Endothelial cell of umbilical vein (primary cell): ENCODE results near the gene SLC25A48. TPM values are rescaled to one million over a fixed set of nuclear protein-coding genes. Genes with fewer than 3 reads are reported as not detected.

Experiments
- BruUV-seq: library from RNA; stranded (reverse); fragments of 400-500 nt; replicated peaks from 2 replicates; lab custom pipeline; 2021; lab: Mats Ljungman, UMichigan
- CTCF ChIA-PET: fragments of 300-600, 350-600 bp; sonication (Branson Sonifier 250); formaldehyde crosslinking; loops from one replicate; lab custom pipeline; 2021; ENCODE audit warnings: antibody characterized with exemption, inconsistent platforms; lab: Charles Lee
- POLR2A ChIA-PET: fragments of 300-600, 350-600 bp; sonication (Branson Sonifier 250); formaldehyde crosslinking; loops from one replicate; lab custom pipeline; 2021; ENCODE audit warnings: antibody characterized with exemption, inconsistent platforms; lab: Charles Lee
- DNase-seq: peaks from one replicate; pipeline ENCODE4 v3.0.0-alpha.2; 2011; ENCODE audit warnings: low read depth, low spot score
- FAIRE-seq: peaks from 2 replicates; lab custom pipeline; 2011; peaks lifted over from hg19 to GRCh38; lab: Jason Lieb, UNC
- H2AFZ ChIP-seq: 2 replicates; pipeline ENCODE4 v1.6.0; 2012; ENCODE audit warnings: low read depth, low read length, control low read depth, inconsistent platforms
- H3K27ac ChIP-seq: 2 replicates; pipeline ENCODE4 v1.5.1; 2011; ENCODE audit warnings: low read depth, mild to moderate bottlenecking, control low read depth, low read length, moderate library complexity; ENCODE audit not compliant: insufficient read depth
- H3K27me3 ChIP-seq, 2 experiments: 2 replicates each; pipeline versions ENCODE4 v1.6.0 to v1.6.1; 2011; ENCODE audit warnings: low read length in 2 of 2, mixed read lengths in 1 of 2; ENCODE audit not compliant: control insufficient read depth in 2 of 2, insufficient read depth in 2 of 2
- H3K36me3 ChIP-seq, 2 experiments: 2 replicates in 1 of 2; 3 replicates in 1 of 2; pipeline ENCODE4 v1.5.1; 2011; ENCODE audit warnings: low read length in 2 of 2, mild to moderate bottlenecking in 1 of 2, moderate library complexity in 1 of 2; ENCODE audit not compliant: control insufficient read depth in 2 of 2, insufficient read depth in 2 of 2; ENCODE audit errors: extremely low read depth in 1 of 2
- H3K4me1 ChIP-seq: 3 replicates; pipeline ENCODE4 v1.5.1; 2011; ENCODE audit warnings: mild to moderate bottlenecking, low read length; ENCODE audit not compliant: control insufficient read depth, insufficient read depth; ENCODE audit errors: extremely low read depth
- H3K4me2 ChIP-seq: 2 replicates; pipeline ENCODE4 v1.6.1; 2011; ENCODE audit warnings: low read length, control low read depth, mixed read lengths; ENCODE audit not compliant: insufficient read depth
- H3K4me3 ChIP-seq, 3 experiments: fragments of 200-600 bp in 1 of 3; sonication (generic), shearing (Covaris generic) in 1 of 3; replicated peaks in 1 of 3; 2 replicates each; pipeline ENCODE4 v1.5.1; 2011 to 2016; ENCODE audit warnings: control low read depth in 3 of 3, low read length in 3 of 3, mild to moderate bottlenecking in 2 of 3, inconsistent platforms in 1 of 3, low read depth in 1 of 3, moderate library complexity in 1 of 3; ENCODE audit not compliant: insufficient read depth in 1 of 3
- H3K79me2 ChIP-seq: 2 replicates; pipeline ENCODE4 v1.6.0; 2012; ENCODE audit warnings: low read length, inconsistent platforms; ENCODE audit not compliant: control insufficient read depth, insufficient read depth
- H3K9ac ChIP-seq: replicated peaks from 2 replicates; pipeline ENCODE3; 2011; ENCODE audit warnings: low read length, control low read depth; ENCODE audit not compliant: insufficient read depth; ENCODE audit errors: extremely low read depth
- H3K9me1 ChIP-seq: replicated peaks from 3 replicates; pipeline ENCODE4 v1.6.0; 2011; ENCODE audit warnings: mild to moderate bottlenecking, low read length; ENCODE audit not compliant: control insufficient read depth, insufficient read depth; ENCODE audit errors: extremely low read depth
- H3K9me3 ChIP-seq: replicated peaks from 2 replicates; pipeline ENCODE4 v1.5.1; 2012; ENCODE audit warnings: low read length, inconsistent platforms; ENCODE audit not compliant: control insufficient read depth, insufficient read depth
- H4K20me1 ChIP-seq: replicated peaks from 2 replicates; pipeline ENCODE3; 2011; ENCODE audit warnings: mild to moderate bottlenecking, low read length; ENCODE audit not compliant: control insufficient read depth, insufficient read depth; ENCODE audit errors: extremely low read depth
- EZH2 ChIP-seq: IDR thresholded peaks from 2 replicates; pipeline ENCODE4 v1.6.1; 2012; ENCODE audit warnings: borderline replicate concordance, low read depth, mild to moderate bottlenecking, moderate library complexity, low read length, inconsistent platforms; ENCODE audit not compliant: severe bottlenecking
- FOS ChIP-seq: IDR thresholded peaks from 2 replicates; pipeline ENCODE4 v1.6.1; 2011; ENCODE audit warnings: mild to moderate bottlenecking, low read length, moderate library complexity, borderline replicate concordance; ENCODE audit not compliant: insufficient read depth
- GATA2 ChIP-seq: IDR thresholded peaks from 2 replicates; pipeline ENCODE4 v1.7.0; 2011; ENCODE audit warnings: low read depth, mild to moderate bottlenecking, moderate library complexity, mixed read lengths, low read length; ENCODE audit not compliant: insufficient read length, insufficient read depth
- JUN ChIP-seq: IDR thresholded peaks from 2 replicates; pipeline ENCODE4 v1.6.1; 2011; ENCODE audit warnings: borderline replicate concordance, low read depth; ENCODE audit not compliant: insufficient read length, insufficient read depth
- MYC ChIP-seq: IDR thresholded peaks from one replicate; pipeline ENCODE4 v1.6.1; 2011; ENCODE audit warnings: mild to moderate bottlenecking, low read depth, low read length
- POLR2AphosphoS5 ChIP-seq: IDR thresholded peaks from 2 replicates; pipeline ENCODE4 v1.6.1; 2012; ENCODE audit warnings: low read depth, mild to moderate bottlenecking, control low read depth, low read length, moderate library complexity; ENCODE audit not compliant: insufficient read depth
- dilution Hi-C: fragments of 300-500 bp; cut with MboI; formaldehyde crosslinking; loops from one replicate; pipeline ENCODE4 v1.15.0; 2019; ENCODE audit warnings: low sequenced_read_pairs; ENCODE audit not compliant: extremely low pct_ligation_motif_present
- intact Hi-C: fragments of 100-400 bp; cut with micrococcal nuclease; formaldehyde crosslinking; loops from one replicate; pipeline ENCODE4 v1.10.0; 2022
- polyA plus RNA-seq, 4 experiments: library from polyadenylated mRNA; depleted of rRNA in 3 of 4; stranded (reverse) in 3 of 4; unstranded in 1 of 4; fragments of >200 nt; gene quantifications; 2 replicates each; pipeline versions ENCODE4 v1.2.1 to v1.2.3, GENCODE V29; 2011 to 2012; ENCODE audit warnings: missing spikeins in 1 of 4
- total RNA-seq: library from RNA; stranded (reverse); gene quantifications from 2 replicates; pipeline ENCODE4 v1.2.3, GENCODE V29; 2021
- TF ChIP-seq, protein P1 (sequence below), 2 donors: IDR thresholded peaks; 1 replicate in 1 of 2; 2 replicates in 1 of 2; pipeline ENCODE4 v1.5.1; 2011; ENCODE audit warnings: low read length in 2 of 2, mild to moderate bottlenecking in 2 of 2, moderate library complexity in 2 of 2, control low read depth in 1 of 2, inconsistent platforms in 1 of 2, low read depth in 1 of 2; ENCODE audit not compliant: insufficient read depth in 1 of 2; ENCODE audit errors: extremely low read depth in 1 of 2

The SLC25A48 gene
- total and polyA plus RNA-seq, 2 donors (not counting 3 experiments of a cell fraction or from before 2014, with no cell fraction given) = not detected

DNA sequence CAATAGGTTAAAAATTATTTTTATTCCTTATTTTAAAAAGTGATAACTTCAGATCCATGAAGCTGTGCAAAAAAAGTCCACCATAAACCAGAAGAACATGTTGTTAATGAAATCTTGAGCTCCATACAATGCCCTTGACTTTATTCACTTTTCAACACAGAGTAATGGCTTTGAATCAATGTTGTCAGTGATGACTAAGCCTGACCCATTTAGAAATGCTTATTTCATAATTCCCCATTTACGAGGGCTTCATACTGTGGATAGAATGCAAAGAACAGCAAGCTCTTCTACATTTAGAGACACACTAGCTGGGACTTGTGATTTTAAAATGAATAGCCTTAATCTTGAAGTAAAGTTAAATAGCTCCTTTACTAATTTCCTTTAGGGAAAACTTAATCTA lies 86.9 kb downstream of the SLC25A48 start:
- Histone ChIP-seq H3K27ac (no peak overlapping the region), H3K9ac (no peak overlapping the region), H3K4me1 (no peaks in the 10 kb centered on the region), H3K9me3 (no peaks in the 10 kb centered on the region), H3K4me3 (no peak overlapping the region), H2AFZ (no peak overlapping the region), H3K4me2 (no peak overlapping the region), H3K36me3 (no peaks in the 10 kb centered on the region), H3K27me3 (peaks cover 13 to 45% of the 10 kb centered on the region in 2 experiments), H3K9me1 (no peaks in the 10 kb centered on the region), H3K79me2 (no peaks in the 10 kb centered on the region), H4K20me1 (no peaks in the 10 kb centered on the region)
- intact Hi-C loops = no loop called here
- no peak for TF ChIP-seq EZH2
- TF ChIP-seq GATA2 = no peak
- no peak for TF ChIP-seq MYC
- no peak for TF ChIP-seq POLR2AphosphoS5
- dilution Hi-C loops = no loop called here
- POLR2A ChIA-PET = no interaction called here
- DNase-seq = no peak
- CTCF ChIA-PET = interaction anchor here (0.8 kb wide), 1 partner anchor 141 kb away, joined by 3 read pairs; no protein-coding TSS in a partner anchor
- no TSS peak for BruUV-seq
- FAIRE-seq = no peak

DNA sequence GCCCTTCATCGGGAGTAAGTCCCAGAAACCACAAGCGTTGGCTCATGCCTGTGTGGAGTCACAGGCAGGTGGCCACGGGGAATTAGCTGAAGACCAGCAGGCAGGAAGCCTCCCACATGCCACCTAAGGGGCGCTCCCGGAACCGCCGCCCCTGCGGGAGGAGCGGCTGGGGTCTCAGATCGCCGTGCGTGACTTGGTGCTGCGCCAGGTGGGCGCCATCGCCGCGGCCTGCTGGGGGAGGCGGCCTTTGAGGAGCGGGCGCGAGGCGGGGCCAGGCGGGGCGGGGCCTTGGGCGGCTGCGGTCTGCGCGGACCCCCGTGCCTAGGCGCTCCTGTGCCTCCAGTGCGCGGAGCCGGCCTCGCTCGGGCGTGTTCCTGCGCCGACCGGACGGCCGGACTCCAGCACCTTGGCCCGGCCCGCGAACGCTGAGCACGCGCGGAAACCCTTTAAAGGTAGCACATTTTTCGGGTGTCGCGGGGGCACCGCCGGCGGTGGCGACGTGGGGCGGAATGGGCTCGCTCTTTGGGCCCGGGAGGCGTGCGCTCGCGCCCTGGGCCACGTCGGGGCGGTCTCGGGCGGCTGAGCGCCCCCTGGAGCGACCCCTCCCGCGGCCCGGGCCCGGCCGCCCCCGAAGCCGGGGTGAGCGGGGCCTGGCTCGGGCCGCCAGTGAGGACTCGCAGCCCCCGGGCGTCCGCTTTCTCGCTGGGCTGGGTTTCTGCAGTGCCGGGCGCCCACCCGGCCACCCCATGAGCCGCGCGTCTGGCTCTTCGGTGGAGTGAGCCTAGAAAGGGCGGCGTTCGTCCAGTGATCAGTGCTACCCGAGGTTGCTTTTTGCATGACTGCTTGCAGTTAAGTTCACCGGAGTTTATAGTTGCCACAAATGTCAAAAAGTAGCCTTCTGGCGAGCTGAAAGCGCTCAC lies 95.8 kb downstream of the SLC25A48 start:
- H3K36me3 ChIP-seq = no peaks in the 10 kb centered on the region
- no peak overlapping the region for H3K4me2 ChIP-seq
- DNase-seq = no peak
- H4K20me1 ChIP-seq = no peaks in the 10 kb centered on the region
- dilution Hi-C loops = no loop called here
- no peaks in the 10 kb centered on the region for H3K9me3 ChIP-seq
- no peaks in the 10 kb centered on the region for H3K9me1 ChIP-seq
- no peak for FAIRE-seq
- intact Hi-C loops = no loop called here
- TF ChIP-seq, protein P1, sequence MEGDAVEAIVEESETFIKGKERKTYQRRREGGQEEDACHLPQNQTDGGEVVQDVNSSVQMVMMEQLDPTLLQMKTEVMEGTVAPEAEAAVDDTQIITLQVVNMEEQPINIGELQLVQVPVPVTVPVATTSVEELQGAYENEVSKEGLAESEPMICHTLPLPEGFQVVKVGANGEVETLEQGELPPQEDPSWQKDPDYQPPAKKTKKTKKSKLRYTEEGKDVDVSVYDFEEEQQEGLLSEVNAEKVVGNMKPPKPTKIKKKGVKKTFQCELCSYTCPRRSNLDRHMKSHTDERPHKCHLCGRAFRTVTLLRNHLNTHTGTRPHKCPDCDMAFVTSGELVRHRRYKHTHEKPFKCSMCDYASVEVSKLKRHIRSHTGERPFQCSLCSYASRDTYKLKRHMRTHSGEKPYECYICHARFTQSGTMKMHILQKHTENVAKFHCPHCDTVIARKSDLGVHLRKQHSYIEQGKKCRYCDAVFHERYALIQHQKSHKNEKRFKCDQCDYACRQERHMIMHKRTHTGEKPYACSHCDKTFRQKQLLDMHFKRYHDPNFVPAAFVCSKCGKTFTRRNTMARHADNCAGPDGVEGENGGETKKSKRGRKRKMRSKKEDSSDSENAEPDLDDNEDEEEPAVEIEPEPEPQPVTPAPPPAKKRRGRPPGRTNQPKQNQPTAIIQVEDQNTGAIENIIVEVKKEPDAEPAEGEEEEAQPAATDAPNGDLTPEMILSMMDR (IDR thresholded peaks at IDR 0.05; ENCODE audit: extremely low read depth in 1 of 2, insufficient read depth in 1 of 2, low read depth in 1 of 2, low read length in 2 of 2) = no peak
- no peak for TF ChIP-seq POLR2AphosphoS5
- TF ChIP-seq MYC = no peak
- TF ChIP-seq FOS = no peak
- peak; percentile 87 for TF ChIP-seq EZH2
- TF ChIP-seq JUN = no peak
- H3K4me1 ChIP-seq = no peaks in the 10 kb centered on the region
- no peak overlapping the region for H2AFZ ChIP-seq
- H3K9ac ChIP-seq = no peak overlapping the region
- H3K4me3 ChIP-seq = no peak overlapping the region
- H3K79me2 ChIP-seq = no peaks in the 10 kb centered on the region
- ChIA-PET POLR2A (no interaction called here), CTCF (interaction anchor here (1.1 to 1.4 kb wide), 2 partner anchors 8 to 15 kb away, joined by 3 read pairs; no protein-coding TSS in a partner anchor)
- peaks cover 35 to 73% of the 10 kb centered on the region in 2 experiments for H3K27me3 ChIP-seq
- BruUV-seq = no TSS peak
- no peak overlapping the region for H3K27ac ChIP-seq
